Gastroesophageal sphincter (tissue), 3 donors: ENCODE results near the gene SINHCAF.
"Not testable (repeated sequence)": the region's sequence is repeated elsewhere in the genome, so short reads cannot be mapped to it uniquely, and the experiment has no call there.

Source experiments
- CTCF ChIP-seq, 4 experiments: fragments of 200-600 bp in 2 of 4; fragments of 450-650 bp in 2 of 4; sonication (generic) in 1 of 4; IDR thresholded peaks; one replicate each; pipeline ENCODE4 v1.5.1; 2017 to 2019; ENCODE audit warnings: antibody characterized with exemption in 4 of 4, mild to moderate bottlenecking in 2 of 4, moderate library complexity in 2 of 4
- POLR2A ChIP-seq, 2 donors: fragments of 450-650 bp; IDR thresholded peaks; one replicate each; pipeline ENCODE4 v1.6.1; 2017; ENCODE audit warnings: antibody characterized with exemption in 2 of 2, mild to moderate bottlenecking in 2 of 2, moderate library complexity in 1 of 2
- POLR2AphosphoS5 ChIP-seq: sonication (generic); formaldehyde crosslinking; IDR thresholded peaks from one replicate; pipeline ENCODE4 v1.6.1; 2017; ENCODE audit warnings: antibody characterized with exemption

GRCh38 chr12:31375422-31375821 is 49.5 kb upstream of the SINHCAF start:
- not testable (repeated sequence) for TF ChIP-seq POLR2A (IDR thresholded peaks at IDR 0.05); CTCF (IDR thresholded peaks at IDR 0.05); POLR2AphosphoS5
